ENCODE measurements around the gene ITGA2.
"Not testable (repeated sequence)": the region's sequence is repeated elsewhere in the genome, so short reads cannot be mapped to it uniquely, and the experiment has no call there.

Gene ITGA2

DNA sequence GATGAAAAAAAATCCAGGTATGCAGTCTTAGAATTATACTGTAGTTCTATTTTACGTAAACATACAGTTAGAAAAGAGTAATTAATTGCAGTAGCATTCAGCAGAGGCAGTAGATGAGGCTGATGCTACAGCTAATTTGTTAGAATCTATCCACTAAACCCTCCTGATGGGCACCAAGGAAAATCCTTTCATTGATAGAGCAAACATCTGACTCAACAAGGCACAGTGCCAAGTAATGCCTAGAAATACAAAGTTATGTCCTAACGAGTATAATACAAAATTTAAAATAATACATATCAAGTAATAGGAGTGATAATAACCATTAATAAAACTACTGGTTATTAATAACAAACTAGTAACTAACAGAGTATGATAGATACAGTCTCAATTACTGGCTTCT lies 111.5 kb downstream of the ITGA2 start:
- no peak for DNase-seq (ENCODE audit: low spot score)

DNA sequence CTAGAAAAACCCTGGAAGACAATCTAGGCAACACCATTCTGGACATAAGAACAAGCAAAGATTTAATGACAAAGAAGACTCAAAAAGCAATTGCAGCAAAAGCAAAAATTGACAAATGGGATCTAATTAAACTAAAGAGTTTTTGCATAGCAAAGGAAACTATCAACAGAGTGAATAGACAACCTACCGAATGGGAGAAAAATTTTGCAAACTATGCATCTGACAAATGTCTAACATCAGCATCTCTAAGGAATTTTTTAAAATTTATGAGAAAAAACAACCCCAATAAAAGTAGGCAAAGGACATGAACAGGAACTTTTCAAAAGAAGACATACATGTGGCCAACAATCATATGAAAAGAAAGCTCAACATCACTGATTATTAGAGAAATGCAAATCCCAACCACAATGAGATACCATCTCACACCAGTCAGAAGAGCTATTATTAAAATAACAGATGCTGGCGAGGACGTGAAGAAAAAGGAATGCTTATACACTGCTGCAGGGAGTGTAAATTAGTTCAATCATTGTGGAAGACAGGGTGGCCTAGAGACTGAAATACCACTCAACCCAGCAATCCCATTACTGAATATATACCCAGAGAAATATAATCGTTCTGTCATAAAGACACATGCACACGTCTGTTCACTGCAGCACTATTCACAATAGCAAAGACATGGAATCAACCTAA lies 116.6 kb downstream of the ITGA2 start:
- DNase-seq (ENCODE audit: low spot score), result no peak

- peak; percentile 53 for DNase-seq (ENCODE audit: low spot score)
Measured at GRCh38 chr5:53109056-53109442, 119.9 kb downstream of the ITGA2 start.

DNA sequence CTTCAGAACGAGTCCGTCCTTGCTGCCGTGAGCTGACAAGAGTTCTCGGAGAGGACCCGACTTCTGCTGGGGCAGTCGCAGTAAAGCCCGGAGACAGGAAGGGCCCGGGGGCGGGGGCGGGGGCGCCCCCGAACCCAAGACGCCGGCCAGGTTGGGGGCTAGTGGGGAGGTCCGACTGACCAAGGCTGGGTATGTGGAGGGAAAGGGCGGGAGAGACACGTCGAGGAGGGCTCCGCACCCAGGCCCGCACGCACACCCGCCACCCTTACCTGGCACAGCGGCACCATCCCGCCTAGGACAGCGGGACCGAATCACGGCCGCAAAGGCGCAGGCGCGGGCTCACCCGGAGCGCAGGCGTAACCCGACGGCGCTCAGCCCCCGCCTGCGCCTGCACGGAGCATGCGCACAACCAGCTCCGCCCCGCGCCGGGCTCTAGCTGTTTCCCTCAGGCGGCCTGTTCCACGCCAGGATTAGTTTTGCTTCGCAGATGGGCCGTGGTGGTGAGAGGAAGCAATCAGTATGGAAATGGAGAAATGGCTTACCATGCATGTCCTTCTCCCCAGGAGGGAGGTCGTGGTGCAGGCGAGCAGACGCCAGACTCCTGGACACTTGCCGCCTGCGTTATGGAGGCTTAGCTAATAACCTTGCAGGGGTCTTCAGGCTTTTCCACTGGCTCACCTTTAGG lies 120.4 kb downstream of the ITGA2 start, which contains the start of gene MOCS2:
MOCS2 (minus strand) TSS at position 315 of the 685 bp plus-strand sequence. CDS start 2,583 bp downstream, outside the sequence.
- DNase-seq (ENCODE audit: low spot score), result peak; percentile 89

DNA sequence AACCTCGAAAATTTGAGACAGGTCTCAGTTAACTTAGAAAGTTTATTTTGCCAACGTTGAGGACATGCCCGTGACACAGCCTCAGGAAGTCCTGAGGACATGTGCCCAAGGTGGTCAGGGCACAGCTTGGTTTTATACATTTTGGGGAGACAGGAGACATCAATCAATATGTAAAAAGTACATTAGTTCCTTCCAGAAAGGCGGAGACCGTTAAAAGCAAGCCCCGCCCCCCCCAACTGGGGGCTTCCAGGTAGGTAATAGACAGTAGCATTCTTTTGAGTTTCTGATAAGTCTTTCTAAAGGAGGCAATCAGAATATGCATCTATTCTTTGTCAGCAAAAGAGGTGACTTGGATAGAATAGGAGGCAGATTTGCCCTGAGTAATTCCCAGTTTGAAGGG lies 121.0 kb downstream of the ITGA2 start:
- no peak for DNase-seq (ENCODE audit: low spot score)

DNA sequence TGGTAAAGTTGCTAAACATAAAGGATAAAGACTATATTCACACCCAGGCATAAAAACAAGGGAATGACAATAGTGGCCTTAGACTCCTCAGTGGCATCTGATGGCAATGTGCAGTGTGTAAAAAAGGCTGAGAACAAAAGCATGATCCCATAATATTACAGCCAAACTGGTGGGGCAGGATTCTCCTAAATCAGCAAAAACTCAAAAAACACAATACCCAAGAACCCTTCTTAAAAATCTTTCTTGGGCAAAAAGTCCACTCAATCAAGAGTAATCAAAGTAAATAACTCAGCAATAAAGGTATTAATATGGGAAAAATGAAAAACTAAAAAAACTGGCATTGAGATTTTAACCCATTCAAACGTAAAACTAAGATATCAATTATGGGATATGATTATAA lies 122.0 kb downstream of the ITGA2 start:
- no peak for DNase-seq (ENCODE audit: low spot score)

GRCh38 chr5:53112307-53112706 lies 123.2 kb downstream of the ITGA2 start:
- DNase-seq (ENCODE audit: low spot score), result not testable (repeated sequence)

DNA sequence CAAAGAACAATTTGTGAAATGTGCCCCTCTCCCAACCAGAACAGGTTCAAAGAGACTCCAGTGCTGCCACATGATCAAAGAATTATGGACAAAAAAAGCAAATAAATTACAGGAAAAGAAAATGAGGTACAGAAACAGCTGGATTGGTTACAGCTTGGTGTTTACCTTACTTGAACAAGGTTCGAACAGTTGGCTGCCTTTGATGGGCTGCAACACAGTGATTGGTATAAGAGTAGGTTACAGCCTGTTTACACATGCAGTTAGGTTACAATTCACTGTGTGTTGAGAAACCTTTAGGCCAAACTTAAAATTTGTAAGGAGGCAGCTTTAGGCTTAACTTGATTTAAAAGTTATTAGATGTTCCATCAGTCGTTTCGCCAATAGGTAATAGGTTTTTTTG lies 123.8 kb downstream of the ITGA2 start:
- no peak for DNase-seq (ENCODE audit: low spot score)

- DNase-seq (ENCODE audit: low spot score), result no peak
Measured at GRCh38 chr5:53113947-53114346, 124.8 kb downstream of the ITGA2 start.

- no peak for DNase-seq (ENCODE audit: low spot score)
Measured at GRCh38 chr5:53114988-53115387, 125.8 kb downstream of the ITGA2 start.

- DNase-seq (ENCODE audit: low spot score), result no peak
Measured at GRCh38 chr5:53116597-53116996, 127.4 kb downstream of the ITGA2 start.

DNA sequence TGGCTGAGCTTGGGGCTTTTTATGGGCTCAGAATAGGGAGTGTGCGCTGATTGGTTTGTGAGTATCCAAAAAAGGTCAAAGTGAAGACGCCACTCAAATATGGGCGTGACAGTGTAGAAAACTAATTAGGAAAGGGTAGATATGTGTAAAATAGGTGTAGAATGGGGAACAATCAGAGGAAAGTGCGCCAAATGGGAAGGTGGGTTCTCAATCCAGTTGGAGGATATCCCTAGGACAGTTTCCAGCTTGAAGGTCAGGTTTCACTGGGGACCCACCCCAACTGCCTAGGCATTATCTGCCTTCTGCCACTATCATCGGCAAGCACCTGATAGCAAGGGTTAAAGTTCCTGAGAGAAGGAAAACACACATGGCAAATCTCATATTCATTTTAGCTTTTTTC lies 129.7 kb downstream of the ITGA2 start:
- no peak for DNase-seq (ENCODE audit: low spot score)

GRCh38 chr5:53120165-53120564 lies 131.0 kb downstream of the ITGA2 start:
- DNase-seq (ENCODE audit: low spot score), result no peak

DNA sequence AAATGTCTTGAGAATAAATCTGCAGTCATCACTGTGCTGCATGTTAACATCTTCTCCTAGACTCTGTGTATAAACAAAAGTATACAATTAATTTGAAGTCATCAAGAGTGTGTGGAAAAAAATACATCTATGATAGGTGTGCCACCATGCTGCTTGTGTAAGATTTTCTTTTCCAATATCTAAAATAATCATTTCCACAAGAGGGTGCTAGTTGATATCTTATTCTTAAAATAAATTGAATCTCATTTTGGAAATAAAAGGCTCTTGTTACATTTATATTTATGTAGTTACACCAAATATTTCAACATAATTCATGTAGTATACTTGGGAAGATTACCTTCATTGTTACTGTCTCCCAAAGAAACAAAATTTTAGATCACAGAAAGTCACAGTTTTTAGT lies 134.6 kb downstream of the ITGA2 start:
- no peak for DNase-seq (ENCODE audit: low spot score)

GRCh38 chr5:53126521-53126920 lies 137.4 kb downstream of the ITGA2 start:
- no peak for DNase-seq (ENCODE audit: low spot score)

- DNase-seq (ENCODE audit: low spot score), result no peak
Measured at GRCh38 chr5:53127107-53127506, 138.0 kb downstream of the ITGA2 start.

DNA sequence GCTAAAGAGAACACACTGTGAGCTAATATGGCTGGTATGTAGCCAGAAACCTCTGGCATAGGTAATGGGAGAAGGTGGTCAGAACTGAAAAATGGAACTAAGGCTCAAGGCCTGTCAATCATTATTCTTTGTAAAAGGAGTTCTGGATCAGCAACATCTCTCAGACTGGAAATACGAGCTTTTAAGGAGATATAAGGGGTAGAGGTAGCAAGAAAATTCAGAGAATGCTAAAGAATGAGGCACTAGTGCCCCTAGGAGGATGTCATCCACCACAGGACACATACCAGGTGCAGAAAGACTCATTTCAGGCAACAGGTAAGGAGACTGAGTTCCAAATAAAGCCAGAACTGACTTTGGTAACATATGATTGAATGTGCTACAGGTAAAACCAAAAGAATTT lies 139.3 kb downstream of the ITGA2 start:
- DNase-seq (ENCODE audit: low spot score), result no peak

DNA sequence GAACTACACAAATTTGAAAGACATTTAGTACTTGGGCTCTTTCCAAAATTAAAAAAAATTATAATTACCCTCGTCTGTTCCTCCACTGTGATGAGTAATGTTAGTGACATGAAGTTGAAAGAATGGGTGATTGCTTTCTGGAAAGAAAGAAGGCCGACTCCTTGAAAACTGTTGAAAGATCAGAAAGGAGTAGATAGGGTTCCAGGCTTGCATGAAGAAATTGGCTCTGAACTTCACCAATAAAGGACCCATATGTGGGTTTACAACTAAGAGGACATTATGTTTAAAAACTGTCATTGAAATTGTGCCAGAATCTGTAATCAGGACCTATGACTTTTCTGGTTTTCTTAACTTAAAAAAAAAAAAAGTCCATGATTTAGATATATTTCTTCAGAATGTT lies 141.1 kb downstream of the ITGA2 start:
- no peak for DNase-seq (ENCODE audit: low spot score)

GRCh38 chr5:53133020-53133419 lies 143.9 kb downstream of the ITGA2 start:
- no peak for DNase-seq (ENCODE audit: low spot score)

All from cerebellar cortex (tissue), 1 donor.